Measurements from ENCODE around the gene AADAC.

GRCh38 chr3:151788401-151788800, 25.5 kb upstream of the AADAC start:
- TF ChIP-seq, protein P1, sequence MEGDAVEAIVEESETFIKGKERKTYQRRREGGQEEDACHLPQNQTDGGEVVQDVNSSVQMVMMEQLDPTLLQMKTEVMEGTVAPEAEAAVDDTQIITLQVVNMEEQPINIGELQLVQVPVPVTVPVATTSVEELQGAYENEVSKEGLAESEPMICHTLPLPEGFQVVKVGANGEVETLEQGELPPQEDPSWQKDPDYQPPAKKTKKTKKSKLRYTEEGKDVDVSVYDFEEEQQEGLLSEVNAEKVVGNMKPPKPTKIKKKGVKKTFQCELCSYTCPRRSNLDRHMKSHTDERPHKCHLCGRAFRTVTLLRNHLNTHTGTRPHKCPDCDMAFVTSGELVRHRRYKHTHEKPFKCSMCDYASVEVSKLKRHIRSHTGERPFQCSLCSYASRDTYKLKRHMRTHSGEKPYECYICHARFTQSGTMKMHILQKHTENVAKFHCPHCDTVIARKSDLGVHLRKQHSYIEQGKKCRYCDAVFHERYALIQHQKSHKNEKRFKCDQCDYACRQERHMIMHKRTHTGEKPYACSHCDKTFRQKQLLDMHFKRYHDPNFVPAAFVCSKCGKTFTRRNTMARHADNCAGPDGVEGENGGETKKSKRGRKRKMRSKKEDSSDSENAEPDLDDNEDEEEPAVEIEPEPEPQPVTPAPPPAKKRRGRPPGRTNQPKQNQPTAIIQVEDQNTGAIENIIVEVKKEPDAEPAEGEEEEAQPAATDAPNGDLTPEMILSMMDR (conservative IDR thresholded peaks at IDR 0.05 in 1 of 2, IDR thresholded peaks at IDR 0.05 in 1 of 2; ENCODE audit: low read depth in 1 of 2, low read length in 2 of 2) = no peak
- TF ChIP-seq EZH2 (IDR thresholded peaks at IDR 0.05; ENCODE audit: low read length, missing control alignments) = no peak
